Right lung (tissue), 10 donors: ENCODE data around the gene TMEM220. TPM values are rescaled to one million over a fixed set of nuclear protein-coding genes. Genes with fewer than 3 reads are reported as not detected.

ENCODE experiments used
- DNase-seq, 2 donors: peaks; one replicate each; pipeline ENCODE4 v3.0.0-alpha.2; 2013
- long read RNA-seq, 8 donors: transcript quantifications; one replicate each; lab custom pipeline, GENCODE V29; 2026
- polyA plus RNA-seq, 5 donors: library from polyadenylated mRNA; unstranded; fragments of 120-200 nt; gene quantifications; one replicate each; pipeline versions ENCODE4 v1.2.1 to v1.2.3, GENCODE V29; 2013; ENCODE audit warnings: inconsistent platforms in 1 of 5, low replicate concordance in 1 of 5; ENCODE audit not compliant: insufficient read length in 5 of 5, insufficient read depth in 1 of 5

The TMEM220 gene
- polyA plus RNA-seq, result 10 to 100 TPM; 10.0 to 16.4 (median 12.1) TPM
- long read RNA-seq, donor 1, transcript TMEM220-201 (6 exons, 3,106 nt), result major isoform, 5 of 86 reads
- long read RNA-seq, donor 1, partial matches to known transcripts, result 66 of 86 reads
- long read RNA-seq, donor 1, other reads (novel, unspliced or antisense), result 11 of 86 reads
- long read RNA-seq, donor 2, partial matches to known transcripts, result 0 of 5 reads
- long read RNA-seq, donor 2, other reads (novel, unspliced or antisense), result 0 of 5 reads
- long read RNA-seq, donor 3, partial matches to known transcripts, result 6 of 6 reads
- long read RNA-seq, donor 3, other reads (novel, unspliced or antisense), result 0 of 6 reads
- long read RNA-seq, donor 4, partial matches to known transcripts, result 0 of 3 reads
- long read RNA-seq, donor 4, other reads (novel, unspliced or antisense), result 0 of 3 reads
- long read RNA-seq, donor 5, transcript TMEM220-201 (6 exons, 3,106 nt), result major isoform, 5 of 9 reads
- long read RNA-seq, donor 5, partial matches to known transcripts, result 0 of 9 reads
- long read RNA-seq, donor 5, other reads (novel, unspliced or antisense), result 0 of 9 reads
- long read RNA-seq, donor 6, partial matches to known transcripts, result 0 of 4 reads
- long read RNA-seq, donor 6, other reads (novel, unspliced or antisense), result 0 of 4 reads
- long read RNA-seq, donor 7, partial matches to known transcripts, result 0 of 4 reads
- long read RNA-seq, donor 7, other reads (novel, unspliced or antisense), result 0 of 4 reads
- long read RNA-seq, donor 8, partial matches to known transcripts, result 0 of 5 reads
- long read RNA-seq, donor 8, other reads (novel, unspliced or antisense), result 0 of 5 reads

- DNase-seq, result peak; percentile 86 to 91
Measured at GRCh38 chr17:10729334-10730193, at the start of gene TMEM220. TSS of gene TMEM220 (minus strand) at chr17:10730023. CDS start at chr17:10729851, 172 bp downstream.

GRCh38 chr17:10779609-10780008, 49.8 kb upstream of the TMEM220 start:
- no peak for DNase-seq

DNA sequence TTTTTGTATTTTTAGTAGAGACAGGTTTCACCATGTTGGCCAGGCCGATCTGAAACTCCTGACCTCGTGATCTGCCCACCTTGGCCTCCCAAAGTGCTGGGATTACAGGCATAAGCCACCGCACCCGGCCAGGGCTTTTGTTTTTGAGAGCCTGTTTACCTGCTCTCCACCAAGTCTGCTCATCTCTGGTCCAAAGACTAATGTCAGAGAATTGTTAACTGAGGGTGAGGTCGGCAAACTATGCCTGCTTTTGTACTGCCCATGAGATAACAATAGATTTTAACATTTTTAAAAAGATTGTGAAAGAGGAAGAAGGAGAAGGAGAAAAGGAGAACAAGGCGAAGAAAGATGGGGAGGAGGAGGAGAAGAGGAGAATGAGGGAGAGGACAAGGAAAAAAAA, 48.1 kb upstream of the TMEM220 start:
- DNase-seq, result no peak

GRCh38 chr17:10777131-10777807, 47.4 kb upstream of the TMEM220 start:
- DNase-seq, result no peak

DNA sequence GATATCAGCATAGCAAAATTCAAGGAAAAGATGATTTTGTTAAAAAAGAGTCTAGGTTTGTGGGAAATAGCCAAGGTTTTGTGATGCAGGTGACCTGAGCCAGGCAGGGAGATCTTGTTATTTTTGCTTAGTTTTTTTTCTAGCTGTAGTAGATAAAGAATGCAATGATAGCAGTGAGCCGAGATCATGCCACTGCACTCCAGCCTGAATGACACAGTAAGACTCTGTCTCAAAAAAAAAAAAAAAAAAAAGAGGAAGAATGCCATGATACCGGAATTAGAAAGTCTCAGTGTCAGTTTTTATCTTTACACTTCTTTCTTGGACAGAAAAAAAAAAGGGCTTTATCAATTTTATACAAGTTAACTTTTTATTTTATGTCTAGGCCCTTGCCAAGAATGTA, 46.6 kb upstream of the TMEM220 start:
- DNase-seq, result no peak

DNA sequence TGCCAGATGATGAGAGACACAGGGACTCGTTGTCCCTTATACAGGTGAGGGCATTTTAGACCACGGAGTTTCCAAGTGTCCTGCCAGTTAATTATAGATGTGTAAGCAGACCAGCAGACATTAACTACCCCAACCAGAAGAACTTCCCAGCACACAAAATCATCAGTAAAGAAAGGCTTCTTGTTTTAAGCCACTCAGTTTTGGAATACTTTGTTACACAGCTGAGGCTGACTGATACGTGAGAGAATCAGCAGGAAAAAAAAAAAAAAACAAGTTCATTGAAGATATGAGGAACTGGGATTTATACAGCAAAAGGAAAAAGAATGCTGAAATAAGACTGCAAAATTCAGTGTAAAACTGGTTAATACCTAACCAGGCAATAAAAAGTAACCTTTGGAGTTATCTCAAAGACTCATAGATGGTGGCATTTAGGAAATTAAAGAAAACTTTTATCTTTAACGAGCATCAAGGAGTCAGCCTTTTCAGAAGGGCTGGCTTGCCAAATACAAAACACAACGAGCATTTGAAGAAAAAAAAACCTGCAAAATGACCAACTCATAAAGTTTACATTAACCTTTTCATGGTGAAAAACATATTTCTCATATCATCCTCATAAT, 46.0 kb upstream of the TMEM220 start:
- no peak for DNase-seq

GRCh38 chr17:10775058-10775457, 45.2 kb upstream of the TMEM220 start:
- DNase-seq, result no peak

- DNase-seq, result no peak
Measured at GRCh38 chr17:10773391-10773790, 43.6 kb upstream of the TMEM220 start.

DNA sequence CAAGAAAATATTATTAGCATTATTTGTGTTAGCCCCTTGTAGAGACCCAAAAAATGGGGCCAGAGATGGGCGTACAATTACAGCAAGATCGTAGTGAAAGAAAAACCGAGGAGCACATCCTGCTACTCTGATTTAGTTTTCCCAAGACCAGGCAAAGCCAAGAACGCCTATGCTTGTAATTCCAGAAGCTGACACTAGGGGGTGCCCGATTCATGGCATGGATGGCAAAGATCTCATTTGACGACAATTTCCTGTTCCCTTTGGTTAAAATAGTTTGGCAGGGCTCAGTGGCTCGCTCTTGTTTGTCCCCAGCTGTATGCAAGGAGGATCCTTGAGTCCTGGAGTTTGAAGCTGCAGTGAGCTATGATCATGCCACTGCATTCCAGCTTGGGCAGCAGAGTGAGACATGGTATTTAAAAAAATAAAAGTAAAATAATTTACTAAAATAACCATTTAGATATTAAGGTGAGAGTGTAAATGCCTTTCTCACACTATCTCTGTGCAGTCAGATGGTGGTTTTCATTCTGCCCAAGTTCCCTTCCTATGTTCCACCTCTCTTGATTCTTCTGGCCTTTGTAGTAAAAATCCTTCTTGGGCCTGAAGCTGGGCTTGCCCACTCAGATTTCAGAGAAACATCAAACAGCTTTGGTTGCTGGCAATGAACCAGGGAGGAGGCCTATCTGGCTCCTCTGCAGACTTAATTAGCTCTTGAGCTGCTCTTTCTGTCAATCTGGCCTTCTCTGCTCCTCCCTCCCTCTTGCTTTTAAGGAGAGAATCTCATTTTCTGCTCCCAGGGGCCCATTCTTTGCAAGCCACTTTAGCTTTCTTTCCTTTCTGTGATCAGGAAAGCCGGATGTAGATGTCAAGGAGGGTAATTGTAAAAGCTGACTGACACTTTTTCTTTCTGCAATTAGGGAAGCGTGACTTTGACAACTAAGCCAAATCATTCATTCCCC, 42.9 kb upstream of the TMEM220 start:
- peak; percentile 29 to 34 for DNase-seq

DNA sequence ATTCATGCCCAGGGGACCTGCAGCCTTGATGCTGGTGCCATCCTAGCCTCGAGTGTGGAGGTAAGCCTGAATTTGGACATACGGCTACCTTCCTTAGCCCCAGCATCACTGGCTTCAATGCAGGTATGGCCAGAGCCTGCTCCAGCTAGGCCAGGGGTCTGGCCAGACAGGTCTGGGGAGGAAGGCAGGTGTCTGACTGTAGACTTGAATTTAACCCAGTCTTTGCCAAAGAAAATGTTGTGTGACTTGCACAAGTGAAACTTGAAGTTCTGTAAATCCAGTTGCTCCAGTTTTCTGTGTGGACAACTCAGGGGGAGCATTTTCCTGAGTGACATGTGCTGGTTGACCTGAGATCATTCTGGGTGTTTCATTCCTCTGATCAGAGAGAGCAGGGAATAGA, 41.3 kb upstream of the TMEM220 start:
- no peak for DNase-seq

DNA sequence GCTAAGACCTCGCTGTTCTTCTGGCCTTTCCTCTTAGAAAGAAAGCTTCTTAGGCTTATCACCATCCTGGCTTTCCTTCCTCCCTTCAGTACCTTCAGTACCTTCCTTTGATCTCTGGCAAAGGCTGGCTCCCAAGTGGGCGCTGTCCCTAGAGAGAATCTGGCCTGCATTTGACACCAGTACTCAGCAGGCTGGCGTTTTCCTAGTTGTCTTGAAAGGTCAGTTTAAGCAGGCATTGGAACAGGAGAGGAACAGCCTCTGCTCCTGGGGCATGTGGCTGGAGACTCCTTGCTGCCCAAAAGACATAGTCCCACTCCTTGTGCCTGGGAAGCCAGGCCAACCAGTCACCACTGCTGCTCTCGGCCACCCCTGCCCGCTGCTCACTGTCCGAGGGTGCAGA, 40.0 kb upstream of the TMEM220 start:
- DNase-seq, result no peak

DNA sequence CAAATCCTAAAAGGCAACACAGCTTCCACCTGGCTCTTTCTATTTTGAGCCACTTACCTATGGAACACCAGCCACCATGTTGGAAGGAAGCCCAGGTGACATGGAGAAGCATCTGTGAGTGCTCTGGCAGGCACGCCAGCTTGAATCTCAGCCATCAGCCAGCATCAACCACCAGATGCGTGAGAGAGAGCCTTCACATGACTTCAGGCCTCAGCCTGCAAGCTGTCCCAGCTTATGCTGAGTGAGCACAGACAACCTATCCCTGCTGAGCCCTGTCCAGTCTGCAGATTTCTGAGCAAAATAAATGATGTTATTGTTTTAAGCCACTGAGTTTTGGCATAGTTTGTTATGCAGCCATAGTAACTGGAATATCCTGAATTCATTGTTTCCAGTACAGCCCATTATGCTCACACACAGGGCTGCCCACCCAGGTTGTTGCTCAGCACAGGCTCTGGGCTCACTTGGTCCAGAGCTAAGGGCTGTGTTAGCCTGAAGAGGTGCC, 39.0 kb upstream of the TMEM220 start:
- DNase-seq, result no peak

GRCh38 chr17:10767232-10767631, 37.4 kb upstream of the TMEM220 start:
- no peak for DNase-seq

DNA sequence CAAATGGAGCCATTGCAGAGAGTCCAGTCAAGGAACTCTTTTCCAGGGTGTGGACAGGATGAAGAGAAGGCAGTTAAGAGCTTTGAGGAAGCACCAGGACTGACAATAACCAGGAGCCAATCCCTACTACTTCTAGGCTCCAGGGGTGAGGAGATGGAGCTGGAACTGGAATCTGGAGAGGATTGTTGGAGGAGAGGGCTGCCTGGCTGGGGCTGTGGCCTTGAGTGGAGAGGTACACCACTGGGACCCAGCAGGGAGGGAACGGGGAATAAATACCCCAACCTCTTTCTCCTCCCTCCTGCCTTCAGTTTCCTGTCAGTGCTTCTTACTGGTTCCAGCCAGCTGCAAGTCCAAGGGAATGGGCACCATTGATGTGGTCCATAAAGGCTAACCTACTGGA, 32.2 kb upstream of the TMEM220 start:
- DNase-seq, result no peak

GRCh38 chr17:10761281-10761680, 31.5 kb upstream of the TMEM220 start:
- DNase-seq, result no peak

DNA sequence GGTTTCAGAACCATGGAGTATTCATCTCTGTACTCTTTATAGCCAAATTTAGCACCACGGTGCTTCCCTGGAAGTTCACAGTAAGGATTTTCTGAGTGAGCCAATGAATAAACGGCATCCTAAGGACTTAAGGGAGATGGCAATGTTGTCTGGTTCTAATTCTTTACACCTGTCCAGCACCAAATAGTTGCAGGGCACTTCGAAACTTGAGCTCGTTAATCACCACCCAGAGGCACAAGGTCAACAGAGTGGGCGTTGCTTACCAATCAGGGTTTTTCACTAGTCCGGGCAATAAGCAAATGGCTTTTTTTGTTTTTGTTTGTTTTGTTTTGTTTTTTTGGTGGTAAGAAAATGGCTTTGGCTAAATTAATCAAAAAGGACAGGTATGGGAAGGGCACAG, 28.2 kb upstream of the TMEM220 start:
- no peak for DNase-seq

GRCh38 chr17:10757647-10758046, 27.8 kb upstream of the TMEM220 start:
- no peak for DNase-seq

- no peak for DNase-seq
Measured at GRCh38 chr17:10757067-10757466, 27.2 kb upstream of the TMEM220 start.

- no peak for DNase-seq
Measured at GRCh38 chr17:10756619-10757018, 26.8 kb upstream of the TMEM220 start.
